ENCODE measurements around the gene FOXJ1. TPM values are rescaled to one million over a fixed set of nuclear protein-coding genes. Genes with fewer than 3 reads are reported as not detected.
A peak's percentile ranks its signal among the peaks of the same experiment; 100 is the strongest.

Gene FOXJ1
- total RNA-seq, 2 experiments from 2014 or later: 7.5 to 7.8 TPM

DNA sequence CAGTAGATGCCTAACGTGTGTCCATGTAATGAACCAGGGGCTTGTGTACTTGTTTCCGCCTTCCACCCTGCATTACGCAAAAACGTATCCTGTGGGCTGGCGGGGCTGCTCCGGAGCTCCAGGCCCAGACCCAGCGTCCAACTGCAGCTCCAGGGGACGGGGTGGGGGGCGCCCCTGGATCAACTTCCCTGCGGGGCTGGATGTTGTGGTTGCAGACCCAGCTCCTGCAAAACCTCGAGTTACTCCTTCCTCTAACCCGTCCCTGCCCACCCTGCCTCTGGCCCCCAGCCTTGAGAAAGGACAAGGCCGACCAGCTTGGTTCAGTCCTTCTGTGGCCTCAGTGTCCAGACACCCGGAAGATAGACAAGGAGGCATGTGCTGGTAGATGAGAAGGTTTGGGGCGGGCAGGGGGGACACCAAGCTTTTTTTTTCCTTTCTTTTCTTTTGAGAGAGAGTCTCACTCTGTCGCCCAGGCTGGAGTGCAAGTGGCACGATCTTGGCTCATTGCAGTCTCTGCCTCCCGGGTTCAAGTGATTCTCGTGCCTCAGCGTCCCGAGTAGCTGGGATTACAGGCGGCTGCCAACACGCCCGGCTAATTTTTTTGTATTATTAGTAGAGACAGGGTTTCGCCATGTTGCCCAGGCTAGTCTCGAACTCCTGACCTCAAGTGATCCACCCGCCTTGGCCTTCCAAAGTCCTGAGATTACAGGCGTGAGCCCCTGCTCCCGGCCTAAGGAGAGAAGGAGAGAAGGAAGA, 36.7 kb downstream of the FOXJ1 start:
- H3K4me1 Mint-ChIP-seq: peaks cover 19% of the 10 kb centered on the region
- peak overlapping the region; percentile 95 for H3K27ac Mint-ChIP-seq
- DNase-seq: no peak
- no peaks in the 10 kb centered on the region for H3K27me3 Mint-ChIP-seq
- peaks cover 9% of the 10 kb centered on the region for H3K36me3 Mint-ChIP-seq
- no peaks in the 10 kb centered on the region for H3K9me3 Mint-ChIP-seq
- peak overlapping the region; percentile 99 for H3K4me3 Mint-ChIP-seq

DNA sequence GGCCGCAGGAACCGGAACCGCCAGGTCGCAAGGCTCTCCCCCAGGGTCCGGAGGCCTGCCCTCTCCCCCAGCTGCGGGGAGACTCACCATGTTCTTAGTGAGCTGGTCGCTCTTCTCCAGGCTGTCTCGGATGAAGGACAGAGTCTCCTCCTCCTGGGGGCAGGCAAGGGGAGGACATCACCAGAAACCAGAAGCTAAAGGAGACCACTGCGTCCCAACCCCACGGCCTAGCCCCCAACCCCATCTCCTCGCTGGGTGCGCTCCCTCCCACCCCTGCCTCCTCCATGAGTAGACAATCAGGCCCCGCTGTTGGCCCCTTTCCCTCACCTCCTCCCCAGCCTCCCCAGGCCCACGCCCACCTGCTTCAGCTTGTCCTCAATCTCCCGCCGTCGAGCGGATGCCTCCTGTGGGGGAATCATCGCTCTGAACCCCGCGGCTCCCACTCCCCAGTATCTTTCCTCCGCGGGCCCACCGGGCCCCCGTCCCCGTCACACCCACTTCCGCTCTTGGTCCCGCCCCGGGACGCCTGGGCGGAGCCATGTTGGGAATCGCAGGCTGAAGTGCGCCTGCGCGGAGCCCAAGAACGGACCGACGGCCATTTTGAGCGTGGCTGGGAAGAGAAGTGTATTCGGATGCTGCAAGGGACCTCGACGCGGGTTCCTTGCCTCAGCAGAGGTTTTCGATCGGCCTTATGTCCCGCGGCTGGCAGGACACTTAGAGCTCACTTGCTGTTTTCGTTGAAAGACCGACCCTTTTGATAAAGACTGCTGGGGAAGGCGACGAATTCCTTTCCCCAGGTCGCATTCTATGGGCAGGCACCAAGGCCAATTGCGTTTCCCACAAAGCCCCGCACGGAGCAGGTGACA, 37.5 kb downstream of the FOXJ1 start, which contains the start of gene EXOC7:
Gene EXOC7 (minus strand): TSS at position 514 of the 866 bp plus-strand sequence. CDS start 95 bp downstream, at position 419.
- peak within 1 kb of the TSS; percentile 95 for H3K27ac Mint-ChIP-seq
- H3K4me3 Mint-ChIP-seq: peak within 1 kb of the TSS; percentile 99
- H3K36me3 Mint-ChIP-seq: peaks cover 9% of the 10 kb centered on the region
- peak; percentile 94 for DNase-seq
- no peaks in the 10 kb centered on the region for H3K27me3 Mint-ChIP-seq
- H3K9me3 Mint-ChIP-seq: no peaks in the 10 kb centered on the region
- H3K4me1 Mint-ChIP-seq: peaks cover 19% of the 10 kb centered on the region

DNA sequence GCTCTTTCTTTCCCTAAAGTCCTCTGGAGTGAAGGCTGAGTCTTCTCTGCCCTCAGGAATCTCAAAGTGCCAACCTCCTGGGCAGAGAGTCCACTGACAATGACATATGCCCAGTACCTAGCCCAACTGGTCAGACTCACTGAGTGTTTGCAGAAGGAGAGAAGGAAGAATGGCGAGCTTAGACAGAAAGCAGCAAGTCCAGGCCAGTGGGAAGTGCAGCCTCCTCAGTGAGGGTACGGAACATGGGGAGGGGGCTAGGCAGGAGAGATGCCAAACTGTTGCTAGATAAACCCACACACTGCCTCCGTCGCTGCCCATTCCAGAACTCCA, 38.1 kb downstream of the FOXJ1 start:
- Mint-ChIP-seq H3K27me3 (no peaks in the 10 kb centered on the region), H3K4me3 (peak overlapping the region; percentile 99), H3K36me3 (peaks cover 10% of the 10 kb centered on the region), H3K4me1 (peaks cover 19% of the 10 kb centered on the region), H3K9me3 (no peaks in the 10 kb centered on the region), H3K27ac (peak overlapping the region; percentile 95)
- no peak for DNase-seq

DNA sequence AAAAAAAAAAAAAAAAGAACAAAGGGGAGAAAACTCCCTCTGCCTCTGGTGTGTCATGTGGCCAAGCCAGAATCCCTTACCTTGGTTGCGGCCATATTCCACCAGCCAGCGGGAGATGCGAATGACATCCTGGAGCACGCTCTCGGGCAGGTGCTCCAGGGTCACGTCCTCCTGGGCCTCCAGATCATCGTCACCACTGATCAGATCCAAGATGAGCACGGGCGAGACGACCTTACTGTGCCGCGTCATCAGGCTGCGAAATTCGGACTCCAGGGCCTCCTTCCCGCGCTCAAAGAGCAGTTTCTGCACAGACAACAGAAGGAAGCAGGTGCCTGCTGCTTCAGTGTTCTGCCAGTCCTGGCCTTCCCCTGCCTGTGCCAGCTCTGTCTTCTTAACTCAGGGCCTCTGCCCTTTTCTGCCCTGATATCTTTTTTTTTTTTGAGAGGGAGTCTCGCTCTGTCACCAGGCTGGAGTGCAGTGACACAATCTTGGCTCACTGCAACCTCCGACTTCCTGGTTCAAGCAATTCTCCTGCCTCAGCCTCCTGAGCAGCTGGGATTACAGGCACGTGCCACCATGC, 43.2 kb downstream of the FOXJ1 start:
- Mint-ChIP-seq H3K27ac (no peak overlapping the region), H3K27me3 (no peaks in the 10 kb centered on the region), H3K4me1 (peaks cover 16% of the 10 kb centered on the region), H3K36me3 (peaks cover 19% of the 10 kb centered on the region), H3K4me3 (no peak overlapping the region), H3K9me3 (no peaks in the 10 kb centered on the region)
- DNase-seq: no peak

DNA sequence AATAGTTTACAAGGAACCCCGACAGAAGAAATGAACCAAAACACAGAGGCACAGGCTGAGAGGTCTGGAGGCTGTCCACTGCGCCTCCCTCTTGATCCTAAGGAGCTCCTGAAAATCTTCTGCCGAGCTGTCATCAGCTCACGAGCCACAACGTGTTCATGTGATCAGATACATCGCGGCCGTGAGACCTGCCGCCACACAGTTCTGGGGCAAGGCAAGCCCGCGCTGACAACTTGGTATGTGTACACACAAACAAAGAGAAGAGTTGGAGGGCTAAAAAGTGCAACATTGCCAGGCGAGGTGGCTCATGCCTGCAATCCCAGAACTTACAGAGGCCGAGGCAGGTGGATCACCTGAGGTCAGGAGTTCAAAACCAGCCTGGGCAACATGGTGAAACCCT, 45.1 kb downstream of the FOXJ1 start:
- Mint-ChIP-seq H3K4me3 (no peak overlapping the region), H3K9me3 (no peaks in the 10 kb centered on the region), H3K27ac (no peak overlapping the region), H3K4me1 (peaks cover 2% of the 10 kb centered on the region), H3K27me3 (no peaks in the 10 kb centered on the region), H3K36me3 (peaks cover 16% of the 10 kb centered on the region)
- DNase-seq: no peak

DNA sequence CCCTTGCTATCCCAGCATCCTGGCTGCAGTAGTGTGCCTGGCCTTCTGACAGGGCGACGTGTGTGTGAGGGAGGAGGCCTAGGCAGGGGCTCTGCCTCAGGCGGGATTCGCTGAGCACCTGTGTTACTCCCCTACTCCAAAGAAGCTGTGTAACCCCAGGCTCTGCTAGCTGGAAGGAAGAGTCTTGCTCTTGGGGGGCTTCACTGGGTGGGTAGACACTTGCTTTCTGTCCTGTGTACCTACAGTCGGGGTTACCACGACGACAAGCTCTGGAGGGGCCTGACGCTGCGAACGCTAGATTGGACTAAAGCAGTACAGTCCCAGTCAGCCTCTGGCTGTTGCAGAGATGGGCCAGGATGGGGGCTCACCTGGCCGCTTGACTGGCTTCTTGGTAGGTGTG, 47.0 kb downstream of the FOXJ1 start:
- H3K4me1 Mint-ChIP-seq: no peaks in the 10 kb centered on the region
- no peaks in the 10 kb centered on the region for H3K9me3 Mint-ChIP-seq
- H3K27ac Mint-ChIP-seq: no peak overlapping the region
- peaks cover 13% of the 10 kb centered on the region for H3K36me3 Mint-ChIP-seq
- no peaks in the 10 kb centered on the region for H3K27me3 Mint-ChIP-seq
- DNase-seq: no peak
- no peak overlapping the region for H3K4me3 Mint-ChIP-seq

DNA sequence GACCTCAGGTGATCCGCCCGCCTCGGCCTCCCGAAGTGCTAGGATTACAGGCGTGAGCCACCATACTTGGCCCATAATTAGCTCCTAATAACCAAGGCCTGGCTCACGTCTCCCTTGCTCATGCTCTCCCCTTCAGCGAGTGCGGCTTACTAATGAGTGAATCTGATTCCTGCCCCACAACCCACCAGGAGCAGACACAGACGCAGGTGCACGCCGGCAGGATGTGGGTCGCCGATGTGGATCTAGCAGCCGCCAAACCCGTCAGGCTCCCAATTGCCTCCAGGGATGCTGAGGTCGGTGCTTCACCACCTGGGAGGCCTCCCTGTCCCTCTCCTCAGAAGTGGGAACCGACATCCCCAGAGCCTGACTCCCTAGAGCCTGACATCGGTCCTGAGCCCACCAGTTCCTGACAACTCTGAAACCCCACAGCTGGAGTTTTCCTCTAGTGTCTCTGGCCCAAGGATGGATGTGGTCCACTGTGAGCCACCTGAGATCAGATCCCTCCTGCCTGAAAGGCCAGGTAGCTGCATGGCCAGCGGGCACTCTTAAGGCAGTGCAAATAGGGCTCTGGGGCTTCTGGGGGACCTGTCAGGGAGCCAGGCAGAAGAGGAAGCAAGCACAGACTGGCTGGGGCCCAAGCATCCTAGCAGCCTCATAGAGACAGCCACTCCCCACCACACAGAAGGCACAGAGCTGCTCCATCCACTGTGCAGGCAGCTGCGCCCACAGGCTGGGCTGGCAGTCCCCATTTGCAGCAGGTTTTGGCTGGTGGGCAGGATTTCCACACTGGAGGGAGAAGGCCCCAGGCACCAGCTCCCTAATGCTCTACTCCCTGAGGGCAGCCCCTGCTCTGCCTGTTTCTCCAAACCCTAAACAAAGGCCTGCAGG, 48.3 kb downstream of the FOXJ1 start:
- DNase-seq: no peak
- Mint-ChIP-seq H3K4me1 (no peaks in the 10 kb centered on the region), H3K4me3 (no peak overlapping the region), H3K27ac (no peak overlapping the region), H3K36me3 (peaks cover 11% of the 10 kb centered on the region), H3K9me3 (no peaks in the 10 kb centered on the region), H3K27me3 (no peaks in the 10 kb centered on the region)

DNA sequence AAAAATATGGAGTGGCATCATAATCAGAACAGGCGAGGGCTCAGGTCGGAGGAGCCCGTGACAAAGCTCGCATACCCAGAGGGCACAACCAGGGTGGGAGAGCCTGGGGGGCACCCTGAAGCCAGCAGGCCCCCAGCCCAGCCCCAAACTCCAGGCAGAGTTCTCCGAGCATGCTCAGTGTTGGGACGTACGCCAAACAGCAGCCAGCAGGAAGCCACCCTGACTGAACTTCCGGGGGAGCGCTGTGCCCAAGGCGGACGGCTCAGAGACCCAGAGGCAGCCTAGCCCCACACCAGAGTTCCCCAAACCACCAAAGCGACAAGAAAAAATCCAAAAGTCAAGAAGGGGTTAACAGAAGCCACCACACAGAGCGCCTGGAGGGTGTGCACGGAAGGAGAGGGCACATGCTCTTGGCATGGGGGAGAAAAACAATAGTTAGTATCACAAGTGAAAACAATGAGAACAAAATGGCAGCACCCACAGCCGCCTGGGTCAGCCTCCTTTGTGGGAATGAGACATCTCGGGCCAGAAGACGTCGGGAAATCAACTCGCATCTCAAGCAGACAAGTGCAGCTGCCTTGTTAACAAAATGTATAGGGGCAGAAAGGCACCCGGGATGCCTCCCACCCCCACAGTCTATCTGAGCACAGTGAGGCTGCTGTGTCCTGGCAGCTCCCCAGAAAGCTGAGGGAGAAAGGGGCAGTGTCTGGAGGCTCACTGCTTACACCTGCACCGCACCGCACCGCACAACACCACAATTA, 49.3 kb downstream of the FOXJ1 start:
- Mint-ChIP-seq H3K27me3 (no peaks in the 10 kb centered on the region), H3K4me1 (no peaks in the 10 kb centered on the region), H3K4me3 (peak overlapping the region; percentile 36), H3K9me3 (no peaks in the 10 kb centered on the region), H3K36me3 (peaks cover 9% of the 10 kb centered on the region), H3K27ac (peak overlapping the region; percentile 67)
- DNase-seq: no peak

DNA sequence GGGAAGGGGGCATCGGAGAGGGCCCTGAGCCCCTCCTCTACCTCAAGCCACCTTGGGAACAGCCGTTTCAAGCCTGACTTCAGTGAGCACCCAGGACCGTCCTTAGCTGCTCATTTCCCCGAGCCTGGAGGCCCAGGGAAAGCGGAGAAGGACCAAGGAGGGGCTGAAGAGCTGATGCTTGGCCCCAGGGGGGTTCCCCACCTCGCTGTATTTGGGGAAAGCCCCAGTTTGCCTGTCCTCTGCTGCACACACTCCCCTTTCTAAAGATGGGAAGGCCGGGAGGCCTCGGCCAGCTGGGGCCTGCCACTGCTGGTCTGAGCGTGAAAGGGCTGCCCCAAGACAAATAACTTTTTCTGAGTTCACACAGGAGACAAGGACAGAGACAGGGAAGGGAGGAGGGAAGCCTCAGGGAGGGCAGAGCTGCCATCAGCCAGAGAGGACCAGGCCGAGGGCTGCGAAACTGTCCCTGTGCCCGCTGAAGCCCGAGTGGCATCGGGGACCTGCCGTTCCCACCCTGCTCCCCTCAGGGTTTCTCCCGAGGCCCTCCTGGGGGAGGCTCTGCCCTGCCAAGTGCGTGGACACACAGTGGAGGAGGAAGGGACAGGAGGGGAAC, 50.4 kb downstream of the FOXJ1 start:
- no peaks in the 10 kb centered on the region for H3K9me3 Mint-ChIP-seq
- H3K4me1 Mint-ChIP-seq: no peaks in the 10 kb centered on the region
- no peaks in the 10 kb centered on the region for H3K27me3 Mint-ChIP-seq
- no peak overlapping the region for H3K4me3 Mint-ChIP-seq
- no peak for DNase-seq
- H3K27ac Mint-ChIP-seq: no peak overlapping the region
- peaks cover 5% of the 10 kb centered on the region for H3K36me3 Mint-ChIP-seq

DNA sequence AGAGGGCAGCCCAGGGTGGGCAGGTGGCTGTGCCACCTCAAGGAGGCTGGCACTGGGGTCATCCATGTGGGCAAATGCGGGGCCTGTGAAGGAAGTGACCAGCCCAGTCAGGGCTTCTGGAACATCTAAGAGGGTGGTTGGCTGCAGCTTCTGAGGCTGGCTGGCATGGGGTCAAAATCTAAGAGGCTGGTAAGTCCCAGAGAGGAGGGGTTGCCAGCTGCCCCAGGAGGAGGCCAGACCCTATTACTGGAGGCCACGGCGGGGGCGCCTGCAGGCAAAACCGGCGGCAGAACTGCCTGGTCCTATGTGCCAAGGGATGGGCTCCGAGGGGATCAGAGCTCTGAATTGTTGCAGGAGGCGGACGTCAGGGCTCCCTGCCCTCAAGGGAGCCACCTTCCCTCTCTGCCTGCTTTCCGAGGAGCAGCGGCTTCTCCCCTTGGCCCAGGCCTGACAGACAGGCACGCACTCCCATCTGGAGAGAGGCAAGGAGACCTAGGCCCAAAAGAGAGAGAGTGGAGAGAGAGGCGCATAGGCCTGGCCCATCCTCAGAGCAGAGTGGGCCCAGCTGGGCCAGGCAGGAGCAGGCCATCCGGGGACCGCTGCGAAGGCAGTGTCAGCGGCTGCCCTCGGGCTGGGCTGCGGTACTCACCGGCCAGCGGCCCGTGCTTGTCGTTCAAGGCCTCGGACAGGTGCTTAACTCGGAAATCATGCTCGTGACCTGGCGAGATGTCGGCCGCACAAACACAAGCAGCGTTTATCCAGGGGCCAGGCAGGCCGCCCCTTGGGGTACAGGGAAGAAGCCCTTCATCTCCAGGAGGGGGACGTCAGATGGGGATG, 51.1 kb downstream of the FOXJ1 start:
- peaks cover 4% of the 10 kb centered on the region for H3K36me3 Mint-ChIP-seq
- no peaks in the 10 kb centered on the region for H3K4me1 Mint-ChIP-seq
- no peak overlapping the region for H3K4me3 Mint-ChIP-seq
- no peaks in the 10 kb centered on the region for H3K27me3 Mint-ChIP-seq
- no peaks in the 10 kb centered on the region for H3K9me3 Mint-ChIP-seq
- DNase-seq: no peak
- H3K27ac Mint-ChIP-seq: peak overlapping the region; percentile 34

DNA sequence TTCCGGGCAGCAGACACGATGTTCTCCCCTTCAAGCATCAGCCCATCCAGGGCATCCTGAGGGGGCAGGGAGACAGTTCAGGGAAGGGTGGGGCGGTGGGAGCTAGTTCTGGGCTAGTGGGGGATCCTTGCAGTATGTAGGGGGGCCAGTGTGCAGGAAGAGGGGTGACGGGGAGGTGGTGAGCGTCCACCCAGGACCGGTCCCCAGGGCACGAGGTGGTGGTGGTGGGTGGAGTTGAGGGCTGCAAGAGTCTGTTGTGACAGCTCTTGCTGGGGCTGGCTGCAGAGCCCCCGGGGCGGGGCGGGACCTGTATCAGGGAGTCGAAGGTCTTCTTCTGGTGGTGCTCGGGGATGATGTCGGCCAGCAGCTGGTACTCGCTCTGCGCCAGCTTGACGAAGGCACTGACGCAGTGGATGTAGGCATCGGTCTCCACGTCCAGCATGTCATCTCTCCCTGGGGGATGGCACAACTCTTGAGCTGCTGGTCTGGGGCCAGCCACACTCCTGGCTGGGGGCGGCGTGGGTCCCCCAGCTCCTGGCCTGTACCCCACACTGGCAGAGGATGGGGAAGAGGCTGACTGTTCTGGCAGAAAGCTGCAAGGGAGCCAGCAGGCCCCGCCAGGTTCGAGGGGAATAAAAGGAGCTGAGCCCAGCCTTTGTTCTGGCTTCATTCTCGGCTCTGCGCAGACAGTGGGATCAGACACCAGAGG, 52.0 kb downstream of the FOXJ1 start:
- Mint-ChIP-seq H3K4me1 (no peaks in the 10 kb centered on the region), H3K4me3 (no peak overlapping the region), H3K27ac (no peak overlapping the region), H3K27me3 (no peaks in the 10 kb centered on the region), H3K9me3 (no peaks in the 10 kb centered on the region), H3K36me3 (peaks cover 4% of the 10 kb centered on the region)
- no peak for DNase-seq

DNA sequence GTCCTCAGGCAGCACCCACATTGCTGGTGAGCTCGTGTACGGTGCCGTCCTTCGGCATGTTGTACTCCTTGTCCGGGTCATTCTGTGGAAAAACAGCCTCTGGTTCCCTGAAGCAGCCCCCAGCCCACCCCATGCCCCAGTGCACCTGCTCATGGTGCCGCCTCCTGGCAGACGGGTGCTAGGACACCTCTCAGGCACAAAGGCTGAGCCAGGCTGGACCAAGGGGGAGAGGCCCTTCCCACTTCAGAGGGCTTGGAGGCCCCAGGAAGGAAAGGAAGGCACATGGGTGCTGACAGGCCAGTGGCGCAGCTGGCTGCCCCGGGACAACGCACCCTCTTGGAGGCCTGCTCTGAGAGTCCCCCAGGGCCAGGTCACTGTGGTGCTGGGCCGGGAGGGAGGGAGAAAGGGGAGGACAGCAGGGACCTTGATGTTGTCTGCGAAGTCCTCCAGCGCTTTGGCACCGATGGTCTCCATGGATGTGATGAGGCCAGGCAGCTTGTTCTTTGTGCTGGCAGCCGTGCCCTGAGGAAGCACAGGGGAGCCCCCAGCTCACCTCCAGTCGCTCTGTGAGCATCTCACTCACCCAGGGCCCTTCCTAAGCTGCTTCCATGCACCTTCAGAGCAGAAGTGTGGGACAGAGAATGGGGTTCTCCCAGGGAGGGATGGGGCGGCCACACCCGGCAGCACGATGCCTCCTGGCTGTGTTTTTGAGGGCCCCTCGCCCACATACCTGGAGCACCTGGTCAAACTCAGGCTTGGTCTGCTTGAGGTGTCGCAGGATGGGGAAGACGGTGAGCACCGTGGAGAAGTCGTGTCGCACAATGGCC, 52.8 kb downstream of the FOXJ1 start:
- H3K9me3 Mint-ChIP-seq: no peaks in the 10 kb centered on the region
- peaks cover 4% of the 10 kb centered on the region for H3K36me3 Mint-ChIP-seq
- no peak for DNase-seq
- no peaks in the 10 kb centered on the region for H3K27me3 Mint-ChIP-seq
- H3K4me3 Mint-ChIP-seq: no peak overlapping the region
- H3K27ac Mint-ChIP-seq: no peak overlapping the region
- H3K4me1 Mint-ChIP-seq: no peaks in the 10 kb centered on the region
